ENCODE results near the gene GSTM3.

DNA sequence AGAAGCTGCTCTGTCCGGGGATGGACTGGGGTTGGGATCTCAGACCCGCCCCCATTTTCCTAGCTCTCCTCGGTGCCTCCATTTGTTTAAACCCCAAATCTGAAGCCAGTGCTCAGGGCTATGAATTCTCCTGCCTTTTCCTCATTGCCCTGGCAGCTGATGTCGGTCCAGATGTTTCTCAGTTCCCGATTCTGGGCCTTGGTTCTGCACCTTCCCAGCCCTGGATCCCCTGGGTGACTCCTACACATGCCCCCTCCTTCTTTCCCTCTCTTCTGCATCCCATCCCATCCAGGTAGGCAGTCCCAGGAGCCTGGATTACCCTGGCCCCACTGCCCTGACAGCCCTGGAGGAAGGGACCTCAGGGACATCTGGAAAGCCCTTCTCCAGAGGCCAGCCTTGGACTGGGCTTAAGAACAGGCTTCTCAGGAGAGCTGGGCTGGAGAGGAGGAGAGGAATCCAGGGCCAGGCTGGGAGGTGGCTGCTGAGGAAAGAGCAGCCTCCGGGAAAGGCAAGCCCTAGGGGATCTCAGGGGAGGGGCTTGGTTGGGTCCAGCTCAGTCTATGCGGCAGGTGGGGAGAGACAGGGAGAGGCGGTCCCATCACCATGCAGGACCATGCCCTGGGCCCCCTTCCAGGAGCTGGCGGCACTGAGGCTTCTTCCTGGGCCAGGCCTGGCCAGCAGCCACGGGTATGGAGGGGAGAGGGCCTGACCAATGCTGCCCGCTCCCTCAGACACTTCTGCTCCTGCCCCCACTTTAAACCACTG lies 29.7 kb upstream of the GSTM3 start:
- TF ChIP-seq, protein P1, sequence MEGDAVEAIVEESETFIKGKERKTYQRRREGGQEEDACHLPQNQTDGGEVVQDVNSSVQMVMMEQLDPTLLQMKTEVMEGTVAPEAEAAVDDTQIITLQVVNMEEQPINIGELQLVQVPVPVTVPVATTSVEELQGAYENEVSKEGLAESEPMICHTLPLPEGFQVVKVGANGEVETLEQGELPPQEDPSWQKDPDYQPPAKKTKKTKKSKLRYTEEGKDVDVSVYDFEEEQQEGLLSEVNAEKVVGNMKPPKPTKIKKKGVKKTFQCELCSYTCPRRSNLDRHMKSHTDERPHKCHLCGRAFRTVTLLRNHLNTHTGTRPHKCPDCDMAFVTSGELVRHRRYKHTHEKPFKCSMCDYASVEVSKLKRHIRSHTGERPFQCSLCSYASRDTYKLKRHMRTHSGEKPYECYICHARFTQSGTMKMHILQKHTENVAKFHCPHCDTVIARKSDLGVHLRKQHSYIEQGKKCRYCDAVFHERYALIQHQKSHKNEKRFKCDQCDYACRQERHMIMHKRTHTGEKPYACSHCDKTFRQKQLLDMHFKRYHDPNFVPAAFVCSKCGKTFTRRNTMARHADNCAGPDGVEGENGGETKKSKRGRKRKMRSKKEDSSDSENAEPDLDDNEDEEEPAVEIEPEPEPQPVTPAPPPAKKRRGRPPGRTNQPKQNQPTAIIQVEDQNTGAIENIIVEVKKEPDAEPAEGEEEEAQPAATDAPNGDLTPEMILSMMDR (IDR thresholded peaks at IDR 0.05) = no peak
- no peak for TF ChIP-seq POLR2A (IDR thresholded peaks at IDR 0.05)
